Activated CD4-positive, alpha-beta T cell treated with anti-CD3 and anti-CD28 coated beads, Interleukin-2, Interleukin-4, amounts not matched to agents 100 ng/mL and 50 ng/mL, durations not matched to agents 16 hours and 8 hours (primary cell): ENCODE results near the gene TEX261.

ENCODE experiments used
- DNase-seq: peaks from one replicate; pipeline ENCODE4 v3.0.0-alpha.2; 2020; ENCODE audit warnings: low spot score

TEX261 gene

GRCh38 chr2:70959271-70959761 is 35.4 kb downstream of the TEX261 start:
- no peak for DNase-seq

DNA sequence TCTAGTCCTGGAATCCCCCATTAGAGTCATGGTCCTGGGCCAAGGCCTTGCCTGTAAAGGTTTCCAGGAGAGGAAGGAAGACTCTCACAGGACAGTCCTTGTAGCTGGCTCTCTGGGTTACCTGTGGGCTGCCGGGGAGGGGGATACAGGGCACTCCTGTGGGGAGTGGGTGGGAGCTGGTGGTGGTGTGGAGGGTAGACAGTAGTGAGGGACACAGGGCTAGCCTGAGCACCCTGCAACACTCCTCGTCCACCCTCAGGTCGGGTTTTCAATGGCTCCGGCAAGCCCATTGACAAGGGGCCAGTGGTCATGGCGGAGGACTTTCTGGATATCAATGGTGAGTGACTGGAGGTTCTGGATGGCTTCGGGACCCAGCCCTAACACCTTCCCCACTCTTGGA is 35.9 kb downstream of the TEX261 start:
- no peak for DNase-seq

DNA sequence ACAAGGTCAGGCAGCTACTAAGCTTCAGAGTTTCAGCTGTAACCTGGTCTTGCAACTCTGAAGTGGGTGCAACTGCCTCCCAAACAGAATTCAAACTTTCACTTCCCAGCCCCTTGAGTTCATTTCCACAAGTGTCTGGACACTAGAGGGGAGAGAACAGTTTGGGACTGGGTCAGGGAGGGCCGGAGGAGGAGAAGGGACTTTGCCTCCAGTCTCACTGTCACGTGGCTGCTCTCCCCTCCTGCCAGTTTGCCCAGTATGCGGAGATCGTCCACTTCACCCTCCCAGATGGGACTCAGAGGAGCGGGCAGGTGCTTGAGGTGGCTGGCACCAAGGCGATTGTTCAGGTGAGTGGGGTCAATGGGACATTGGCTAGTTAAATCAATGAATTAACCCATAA is 36.9 kb downstream of the TEX261 start:
- no peak for DNase-seq

GRCh38 chr2:70956141-70956540 is 38.5 kb downstream of the TEX261 start:
- no peak for DNase-seq

DNA sequence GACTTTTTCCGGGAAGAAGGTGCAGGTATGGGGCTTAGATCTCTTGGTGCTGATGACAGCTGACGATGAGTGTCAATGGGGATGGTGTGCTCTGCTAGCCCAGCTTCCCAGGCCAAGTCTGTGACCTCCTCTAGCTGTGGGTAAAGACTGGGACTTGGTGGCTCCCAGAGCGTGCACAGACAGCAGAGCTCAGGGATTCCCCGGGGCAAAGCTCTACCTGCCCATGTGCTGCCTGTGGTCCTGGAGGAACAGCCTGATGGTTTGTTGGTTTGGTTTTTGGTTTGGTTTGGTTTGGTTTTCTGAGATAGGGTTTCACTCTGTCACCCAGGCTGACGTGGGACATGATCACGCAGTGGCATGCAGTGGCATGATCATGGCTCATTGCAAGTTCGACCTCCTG is 39.8 kb downstream of the TEX261 start:
- DNase-seq = no peak

DNA sequence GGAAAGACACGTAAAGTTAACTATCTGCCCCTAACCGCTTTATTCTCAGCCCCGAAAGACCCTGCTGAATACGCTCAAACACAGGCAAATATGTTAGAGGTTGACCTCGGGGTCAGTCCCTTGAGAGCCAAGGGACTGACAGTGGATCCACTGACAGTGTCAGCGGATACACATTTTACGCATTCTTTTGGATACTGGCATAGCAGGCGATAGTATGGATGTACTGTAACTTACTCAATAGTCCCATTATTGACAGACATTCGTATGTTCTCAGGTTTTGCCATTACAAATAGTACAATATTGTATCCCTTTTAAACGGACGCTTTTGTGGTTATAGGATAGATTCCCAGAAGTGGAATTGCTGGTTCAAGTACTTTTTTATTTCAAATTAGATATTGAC is 45.6 kb downstream of the TEX261 start:
- DNase-seq = no peak

DNA sequence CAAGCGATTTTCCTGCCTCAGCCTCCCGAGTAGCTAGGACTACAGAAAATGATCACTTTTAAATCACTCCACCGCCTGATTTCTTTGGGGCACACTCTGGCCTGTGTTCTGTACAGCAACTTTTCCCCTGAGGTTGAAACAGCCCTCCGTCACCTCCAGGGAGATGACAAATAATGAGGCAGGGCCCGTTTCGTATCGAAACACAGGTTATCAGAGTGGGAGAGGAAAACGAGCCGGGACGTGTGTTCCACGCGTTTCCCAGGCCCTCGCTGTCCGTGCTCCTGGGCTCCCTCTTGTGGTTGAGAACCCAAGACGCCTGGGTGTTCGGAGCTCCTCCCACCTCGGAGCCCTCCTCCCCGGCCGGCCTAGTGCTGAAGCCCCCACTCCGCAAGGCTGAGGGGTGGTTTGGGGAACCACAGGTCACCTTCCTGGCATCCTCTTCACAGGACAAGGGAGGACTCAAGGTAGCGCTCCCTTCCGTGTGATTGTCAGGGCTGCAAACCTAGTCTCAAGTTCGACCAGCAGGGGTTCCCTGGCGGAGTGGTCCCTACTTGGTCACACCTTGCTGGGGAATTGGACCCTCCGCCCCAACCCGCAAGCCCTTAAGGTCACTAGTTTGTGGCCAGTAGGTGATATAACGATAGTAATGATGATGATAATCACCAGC is 46.2 kb downstream of the TEX261 start:
- DNase-seq = peak; percentile 86

DNA sequence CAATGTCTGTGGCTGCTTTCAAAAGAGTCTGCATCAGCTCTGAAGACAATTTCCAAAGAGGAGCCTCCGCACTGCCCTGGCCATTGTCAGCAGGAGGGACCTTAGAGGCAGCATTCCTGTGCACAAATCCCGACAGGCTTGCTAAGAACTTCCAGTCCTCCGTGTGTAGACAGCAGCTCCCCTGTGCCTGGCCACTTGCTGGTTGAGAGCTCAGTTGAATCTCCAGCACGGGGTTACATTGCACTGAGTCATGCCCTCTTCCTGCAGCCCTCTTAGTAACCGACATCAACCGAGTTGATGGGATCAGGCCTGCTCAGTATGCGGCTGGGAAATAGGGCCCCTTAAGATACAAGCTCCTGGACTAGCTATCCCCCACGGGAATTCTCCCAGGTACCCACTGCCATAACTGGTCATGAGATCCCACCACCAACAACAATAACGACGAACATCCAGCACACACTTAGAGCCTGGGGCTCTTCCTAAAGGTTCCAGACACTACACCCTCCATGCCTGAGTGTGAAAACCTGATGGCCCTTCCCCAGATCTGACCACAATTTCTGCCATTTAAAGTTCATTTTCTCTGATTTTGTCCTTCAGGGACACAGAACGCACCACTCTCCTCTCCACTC is 47.0 kb downstream of the TEX261 start:
- DNase-seq = peak; percentile 19

DNA sequence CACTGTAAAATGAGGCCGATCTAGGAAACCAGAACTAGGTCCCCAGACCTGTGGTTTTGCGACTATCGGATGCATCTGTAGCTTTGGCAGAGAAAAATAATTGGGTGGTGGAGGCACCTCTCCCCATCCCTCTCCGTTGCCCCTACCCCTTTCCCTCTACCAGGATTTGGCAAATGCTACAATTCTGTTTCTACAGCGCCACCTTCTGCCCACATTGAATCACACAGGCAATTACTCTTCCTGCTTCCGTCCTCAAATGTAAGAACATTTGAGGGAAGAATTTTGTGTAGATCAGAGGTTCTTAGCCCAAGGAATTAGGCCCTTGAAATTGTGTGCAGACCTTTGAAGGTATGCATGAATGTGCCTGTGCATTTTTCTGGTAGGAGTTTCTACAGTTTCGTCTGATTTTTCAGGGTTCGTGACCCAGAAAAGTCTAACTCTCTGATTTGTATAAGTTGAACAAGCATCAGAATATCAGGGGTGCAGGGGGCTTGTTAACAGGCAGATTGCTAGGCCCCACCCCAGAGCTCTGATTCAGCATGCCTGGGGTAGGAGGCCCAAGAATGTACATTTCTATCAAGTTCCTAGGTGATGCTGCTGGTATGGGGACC is 47.7 kb downstream of the TEX261 start:
- peak; percentile 62 for DNase-seq

GRCh38 chr2:70944111-70944690 is 50.5 kb downstream of the TEX261 start:
- DNase-seq = no peak

DNA sequence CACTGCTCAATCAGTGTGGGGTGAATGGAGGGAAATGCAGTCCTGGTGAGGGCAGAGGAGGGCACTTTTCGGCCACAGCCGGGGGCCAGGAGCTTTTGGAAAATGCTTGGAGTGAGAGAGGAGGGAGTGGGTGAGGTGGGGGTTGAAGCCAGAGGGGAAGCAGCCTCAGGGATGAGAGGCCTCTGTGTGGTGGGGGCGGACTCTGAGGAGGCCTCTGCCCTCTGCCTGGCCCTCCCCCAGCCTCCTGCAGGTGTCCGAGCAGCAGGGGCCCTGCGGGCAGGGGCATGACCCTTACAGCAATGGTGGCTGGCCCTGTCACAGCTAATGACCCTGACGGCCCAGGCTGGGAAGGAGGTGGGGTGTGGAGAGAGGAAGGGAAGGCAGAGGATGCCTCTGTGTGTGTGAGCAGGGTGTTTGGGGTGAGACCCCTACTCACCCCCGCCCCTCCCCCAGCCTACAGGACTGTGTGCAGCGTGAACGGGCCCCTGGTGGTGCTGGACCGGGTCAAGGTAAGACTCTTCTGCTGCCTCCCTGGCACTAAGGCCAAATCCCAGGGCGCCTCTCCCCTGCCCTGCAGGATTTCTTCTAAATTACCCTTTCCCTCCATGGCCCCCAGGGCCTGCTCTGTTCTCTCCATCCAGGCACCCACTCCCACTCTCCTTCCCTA is 51.3 kb downstream of the TEX261 start:
- DNase-seq = no peak

GRCh38 chr2:70942396-70943204 is 52.1 kb downstream of the TEX261 start:
- DNase-seq = no peak

DNA sequence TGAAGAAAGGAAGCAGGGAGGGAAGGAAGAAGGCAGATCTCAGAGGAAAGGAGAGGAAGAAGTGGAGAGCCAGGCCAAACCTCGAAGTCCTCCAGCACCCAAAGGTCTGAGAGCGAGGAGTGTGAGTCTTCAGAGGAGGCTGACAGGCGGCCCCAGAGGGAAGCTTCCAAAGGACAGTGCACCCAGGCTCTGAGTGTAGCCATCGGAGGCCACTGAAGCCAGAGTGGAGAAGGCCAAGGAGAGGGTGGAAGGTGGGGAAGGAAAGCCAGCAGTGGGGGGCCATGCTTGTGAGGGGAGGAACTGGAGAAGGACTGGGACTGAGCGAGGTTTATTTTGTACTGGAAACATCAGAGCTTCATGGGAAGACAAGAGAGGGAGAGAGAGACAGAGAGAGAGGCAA is 53.0 kb downstream of the TEX261 start:
- no peak for DNase-seq

DNA sequence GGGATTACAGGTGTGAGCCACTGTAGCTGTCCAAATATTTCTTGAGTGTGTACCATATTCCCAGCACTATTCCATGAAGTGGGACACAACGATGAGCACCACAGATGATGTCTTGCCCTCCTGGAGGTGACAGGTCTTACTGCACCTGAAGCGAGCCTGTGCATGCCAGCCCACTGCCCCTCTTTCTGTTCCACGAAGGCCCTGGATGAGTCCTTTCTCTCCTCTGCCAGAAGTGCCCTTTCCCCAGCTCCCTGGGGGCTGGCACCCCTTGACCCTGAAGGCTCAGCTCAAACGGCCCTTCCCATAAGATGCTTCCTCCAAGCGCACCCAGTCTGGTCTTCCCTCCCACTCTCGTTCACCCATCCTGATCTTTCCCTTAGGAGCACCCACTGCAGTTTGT is 53.5 kb downstream of the TEX261 start:
- DNase-seq = no peak

DNA sequence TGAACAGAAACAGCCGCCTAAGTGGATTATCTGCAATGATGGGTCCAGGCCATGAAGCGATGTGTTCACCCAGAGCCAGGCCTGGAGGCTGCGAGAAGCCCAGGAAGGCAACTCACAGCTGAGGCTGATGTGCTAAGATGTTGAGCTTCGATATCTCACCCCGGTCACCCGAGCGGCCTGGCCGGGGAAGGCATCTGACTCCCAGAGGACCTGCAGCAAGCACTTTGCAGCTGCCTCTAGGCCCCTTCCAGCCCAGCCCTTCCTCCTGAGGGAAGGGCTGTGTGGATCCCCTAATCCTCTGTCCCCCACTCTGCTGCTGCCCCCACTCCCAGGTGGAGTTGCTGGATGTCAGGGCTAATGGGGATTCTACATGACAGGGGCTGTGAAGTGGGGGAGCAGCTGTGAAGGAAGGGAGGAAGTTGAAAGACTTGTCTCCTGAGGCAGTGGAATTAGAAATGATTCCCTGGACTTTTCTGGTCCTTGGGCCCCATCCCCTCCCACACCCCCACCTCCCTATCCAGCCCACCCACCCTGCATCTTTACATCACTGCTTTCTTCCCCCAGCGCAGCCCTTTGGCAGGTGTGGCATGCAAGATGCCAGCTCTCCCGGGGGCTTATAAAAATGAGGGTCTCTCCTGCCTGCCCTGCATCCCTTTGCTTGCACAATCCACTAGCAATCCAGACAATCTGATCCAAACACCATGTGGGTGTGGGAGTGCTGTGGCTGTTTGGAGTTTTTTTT is 54.7 kb downstream of the TEX261 start:
- no peak for DNase-seq

GRCh38 chr2:70939001-70939838 is 55.5 kb downstream of the TEX261 start:
- no peak for DNase-seq

- no peak for DNase-seq
Observed at GRCh38 chr2:70938586-70938950, 56.1 kb downstream of the TEX261 start.

- no peak for DNase-seq
Observed at GRCh38 chr2:70937866-70938585, 56.6 kb downstream of the TEX261 start.
